Hematopoietic multipotent progenitor cell (in vitro differentiated cells): Measurements from ENCODE around the gene TBRG1. TPM values are rescaled to one million over a fixed set of nuclear protein-coding genes. Genes with fewer than 3 reads are reported as not detected.
A peak's percentile ranks its signal among the peaks of the same experiment; 100 is the strongest.
"Not testable (repeated sequence)": the region's sequence is repeated elsewhere in the genome, so short reads cannot be mapped to it uniquely, and the experiment has no call there.

Experiments
- DNase-seq, 3 donors: peaks; one replicate each; pipeline ENCODE4 v3.0.0-alpha.2; 2011 to 2015; ENCODE audit warnings: low read depth in 2 of 3, low spot score in 2 of 3
- total RNA-seq: library from RNA; depleted of rRNA; stranded (reverse); fragments of >200 nt; gene quantifications from one replicate; pipeline ENCODE4 v1.2.3, GENCODE V29; 2012

Gene TBRG1
- total RNA-seq = 15.9 TPM

- DNase-seq = peak; percentile 67 to 92 (median 88)
These were observed at the start of gene TBRG1 for GRCh38 chr11:124622531-124623451. Gene TBRG1 (plus strand): TSS chr11:124622864. CDS start chr11:124623084, 220 bp downstream.

GRCh38 chr11:124577716-124578427 lies 44.8 kb upstream of the TBRG1 start:
- DNase-seq = no peak

- DNase-seq = no peak
These were observed 43.9 kb upstream of the TBRG1 start for GRCh38 chr11:124578761-124579160.

- DNase-seq = no peak
These were observed 40.8 kb upstream of the TBRG1 start for GRCh38 chr11:124581817-124582216.

- no peak for DNase-seq
These were observed 40.1 kb upstream of the TBRG1 start for GRCh38 chr11:124582565-124582964.

GRCh38 chr11:124583781-124584180 lies 38.9 kb upstream of the TBRG1 start:
- DNase-seq = no peak

- no peak for DNase-seq
These were observed 37.8 kb upstream of the TBRG1 start for GRCh38 chr11:124584681-124585372.

- DNase-seq = peak; percentile 6 to 78 (median 47)
These were observed 36.3 kb upstream of the TBRG1 start for GRCh38 chr11:124586238-124586860.

- no peak for DNase-seq
These were observed 31.2 kb upstream of the TBRG1 start for GRCh38 chr11:124591430-124591829.

- DNase-seq = no peak
These were observed 30.0 kb upstream of the TBRG1 start for GRCh38 chr11:124592627-124593026.

GRCh38 chr11:124595302-124595701 lies 27.4 kb upstream of the TBRG1 start:
- DNase-seq = no peak

- no peak for DNase-seq
These were observed 25.0 kb upstream of the TBRG1 start for GRCh38 chr11:124597626-124598025.

- no peak for DNase-seq
These were observed 21.9 kb upstream of the TBRG1 start for GRCh38 chr11:124600621-124601320.

- DNase-seq = no peak
These were observed 20.5 kb upstream of the TBRG1 start for GRCh38 chr11:124602193-124602592.

GRCh38 chr11:124602723-124603122 lies 19.9 kb upstream of the TBRG1 start:
- DNase-seq = not testable (repeated sequence)

GRCh38 chr11:124605719-124606118 lies 16.9 kb upstream of the TBRG1 start:
- DNase-seq = peak in 2 of 3 donors; percentile 22 to 33

GRCh38 chr11:124608147-124608546 lies 14.5 kb upstream of the TBRG1 start:
- DNase-seq = peak in 2 of 3 donors; percentile 47 to 74

GRCh38 chr11:124610295-124610694 lies 12.4 kb upstream of the TBRG1 start:
- no peak for DNase-seq

GRCh38 chr11:124611064-124611463 lies 11.6 kb upstream of the TBRG1 start, which contains the start of gene PANX3:
Gene PANX3 (plus strand): TSS chr11:124611428. CDS start chr11:124611557, 129 bp downstream.
- no peak for DNase-seq

- peak in 1 of 3 donors; percentile 31 for DNase-seq
These were observed 10.6 kb upstream of the TBRG1 start for GRCh38 chr11:124612045-124612444.
